ENCODE measurements around the gene B2M.
A peak's percentile ranks its signal among the peaks of the same experiment; 100 is the strongest.

The B2M gene

GRCh38 chr15:44711096-44711742, at the start of gene B2M, which contains the start of gene PATL2:
Gene B2M (plus strand): TSS chr15:44711517. CDS start chr15:44711547, 30 bp downstream.
Gene PATL2 (minus strand): TSS chr15:44711323. CDS start chr15:44676490, 34,833 bp downstream.
- H3K9ac ChIP-seq (ENCODE audit: low read length in 2 of 2) = peak within 1 kb of the TSS; percentile 97 to 98
- peaks cover 2% of the 10 kb centered on the region for H3K4me1 ChIP-seq (ENCODE audit: control insufficient read depth, insufficient read depth, low read length)
- H3K27ac ChIP-seq (ENCODE audit: low read length) = peak within 1 kb of the TSS; percentile 99
- peaks cover 4 to 10% of the 10 kb centered on the region in 2 donors for H3K36me3 ChIP-seq (ENCODE audit: control insufficient read depth in 2 of 2, insufficient read depth in 2 of 2, low read length in 2 of 2)
- H3K9me3 ChIP-seq (ENCODE audit: control insufficient read depth in 2 of 2, low read length in 2 of 2) = no peaks in the 10 kb centered on the region
- H3K4me3 ChIP-seq (ENCODE audit: low read length in 2 of 2) = peak within 1 kb of the TSS; percentile 94 to 98
- no peaks in the 10 kb centered on the region for H3K27me3 ChIP-seq (ENCODE audit: control insufficient read depth in 1 of 2, insufficient read depth in 2 of 2, low read length in 2 of 2)

GRCh38 chr15:44661576-44661975, 49.7 kb upstream of the B2M start:
- Histone ChIP-seq H3K27me3 (ENCODE audit: control insufficient read depth in 1 of 2, insufficient read depth in 2 of 2, low read length in 2 of 2) (no peaks in the 10 kb centered on the region), H3K36me3 (ENCODE audit: control insufficient read depth in 2 of 2, insufficient read depth in 2 of 2, low read length in 2 of 2) (peaks cover 11 to 12% of the 10 kb centered on the region in 2 donors), H3K4me3 (ENCODE audit: low read length in 2 of 2) (no peak overlapping the region), H3K9ac (ENCODE audit: low read length in 2 of 2) (no peak overlapping the region), H3K27ac (ENCODE audit: low read length) (no peak overlapping the region), H3K9me3 (ENCODE audit: control insufficient read depth in 2 of 2, low read length in 2 of 2) (no peaks in the 10 kb centered on the region), H3K4me1 (ENCODE audit: control insufficient read depth, insufficient read depth, low read length) (peaks cover 4% of the 10 kb centered on the region)

- H3K36me3 ChIP-seq (ENCODE audit: control insufficient read depth in 2 of 2, insufficient read depth in 2 of 2, low read length in 2 of 2) = peaks cover 5 to 6% of the 10 kb centered on the region in 2 donors
- H3K27ac ChIP-seq (ENCODE audit: low read length) = peak overlapping the region; percentile 91
- peaks cover 4% of the 10 kb centered on the region for H3K4me1 ChIP-seq (ENCODE audit: control insufficient read depth, insufficient read depth, low read length)
Observed at GRCh38 chr15:44662478-44663409, 48.6 kb upstream of the B2M start.

DNA sequence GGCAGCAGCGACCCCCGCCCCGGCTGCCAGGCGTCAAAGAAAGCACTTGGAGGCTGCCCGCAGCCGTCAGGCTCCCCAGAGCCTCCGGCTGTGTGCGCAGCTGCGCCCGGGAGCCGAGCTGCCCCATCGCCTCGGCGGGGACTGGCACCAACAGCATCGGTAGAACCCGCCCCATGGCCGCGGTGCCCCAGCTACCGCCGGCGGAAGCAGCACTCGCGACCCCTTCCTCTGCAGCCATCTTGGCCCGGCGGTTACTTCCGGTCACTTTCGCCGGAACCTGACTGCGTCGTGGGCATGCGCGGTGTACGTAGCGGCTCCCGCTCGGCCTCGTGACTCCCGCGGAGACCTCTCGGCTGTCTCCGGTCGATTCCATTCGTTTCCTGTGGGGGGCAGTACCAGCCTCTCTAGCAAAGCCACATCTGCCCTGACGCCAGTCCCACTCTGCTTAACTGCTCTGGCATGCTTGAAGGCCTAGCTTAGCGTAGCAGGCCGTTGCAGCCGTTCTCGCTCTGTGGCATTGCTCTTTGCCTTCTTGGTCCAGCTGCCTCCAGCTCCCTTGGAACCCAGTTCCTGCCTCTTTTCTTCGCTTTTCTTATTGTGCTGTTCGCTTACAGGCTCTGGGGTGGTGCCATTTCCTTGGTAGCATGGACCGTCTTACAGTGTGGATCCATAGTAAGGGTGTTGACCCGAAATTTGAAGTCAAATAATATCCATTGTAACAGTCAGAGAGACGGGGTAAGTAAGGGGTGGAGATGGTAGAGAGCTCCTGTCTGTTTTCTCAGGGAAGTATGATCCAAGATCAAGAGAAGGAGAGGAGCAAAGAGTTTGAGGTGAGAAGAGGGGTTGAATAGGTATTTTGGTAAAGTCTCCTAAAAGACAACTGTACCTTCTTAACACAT, 47.7 kb upstream of the B2M start, which contains the start of gene SPG11:
Gene SPG11, minus strand, starts transcription at position 253 of the 899 bp plus-strand sequence. Its CDS starts 15 bp downstream, at position 238.
- Histone ChIP-seq H3K36me3 (ENCODE audit: control insufficient read depth in 2 of 2, insufficient read depth in 2 of 2, low read length in 2 of 2) (peaks cover 5 to 6% of the 10 kb centered on the region in 2 donors), H3K9me3 (ENCODE audit: control insufficient read depth in 2 of 2, low read length in 2 of 2) (no peaks in the 10 kb centered on the region), H3K9ac (ENCODE audit: low read length in 2 of 2) (peak within 1 kb of the TSS; percentile 87 to 94), H3K27ac (ENCODE audit: low read length) (peak within 1 kb of the TSS; percentile 91), H3K4me3 (ENCODE audit: low read length in 2 of 2) (peak within 1 kb of the TSS; percentile 93 to 94), H3K27me3 (ENCODE audit: control insufficient read depth in 1 of 2, insufficient read depth in 2 of 2, low read length in 2 of 2) (no peaks in the 10 kb centered on the region), H3K4me1 (ENCODE audit: control insufficient read depth, insufficient read depth, low read length) (peaks cover 4% of the 10 kb centered on the region)

More at GRCh38 chr15:44662478-44663409, 48.6 kb upstream of the B2M start:
- H3K4me3 ChIP-seq (ENCODE audit: low read length in 2 of 2) = peak overlapping the region; percentile 93 to 94
- no peaks in the 10 kb centered on the region for H3K9me3 ChIP-seq (ENCODE audit: control insufficient read depth in 2 of 2, low read length in 2 of 2)
- H3K27me3 ChIP-seq (ENCODE audit: control insufficient read depth in 1 of 2, insufficient read depth in 2 of 2, low read length in 2 of 2) = no peaks in the 10 kb centered on the region
- peak overlapping the region; percentile 87 to 94 for H3K9ac ChIP-seq (ENCODE audit: low read length in 2 of 2)

DNA sequence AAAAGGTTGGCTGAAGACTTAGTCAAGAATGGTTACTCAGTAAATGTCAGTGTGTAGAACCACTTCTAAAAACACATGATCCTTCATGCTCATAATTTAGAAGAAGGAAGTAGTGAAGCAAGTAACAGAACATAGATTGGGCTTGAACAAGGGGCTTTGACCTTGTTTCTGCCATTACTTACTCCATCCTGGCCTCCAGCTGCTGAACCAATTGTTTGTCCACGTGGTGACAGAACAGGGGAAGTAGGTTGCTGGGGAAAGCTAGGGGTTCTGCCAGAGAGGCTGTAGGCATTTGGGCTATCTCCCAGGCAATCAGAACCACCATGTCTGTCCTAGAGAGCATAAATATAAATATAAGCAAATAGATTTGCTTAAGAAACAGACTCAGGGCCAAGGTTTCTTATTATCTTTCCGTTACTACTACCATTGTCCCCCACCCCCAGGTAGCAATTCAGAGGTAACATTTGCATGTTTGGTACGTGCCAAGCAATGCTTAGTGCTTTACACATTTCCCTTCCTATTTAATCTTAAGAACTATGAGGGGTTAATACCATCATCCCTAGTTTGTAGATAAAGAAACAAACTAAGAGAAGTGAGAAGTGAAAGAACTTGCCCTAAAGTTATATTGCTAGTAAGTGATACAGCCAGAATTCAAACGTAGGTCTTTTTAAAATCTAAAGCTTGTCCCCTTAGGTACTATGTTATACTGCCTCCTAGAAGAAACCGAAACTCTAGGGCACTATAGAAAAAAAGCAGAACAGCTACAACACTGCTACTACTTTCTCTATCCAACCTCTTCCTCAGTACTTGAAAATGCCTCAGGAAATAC, 44.9 kb upstream of the B2M start:
- peaks cover 0 to 5% of the 10 kb centered on the region in 2 donors for H3K27me3 ChIP-seq (ENCODE audit: control insufficient read depth in 1 of 2, insufficient read depth in 2 of 2, low read length in 2 of 2)
- no peaks in the 10 kb centered on the region for H3K9me3 ChIP-seq (ENCODE audit: control insufficient read depth in 2 of 2, low read length in 2 of 2)
- H3K36me3 ChIP-seq (ENCODE audit: control insufficient read depth in 2 of 2, insufficient read depth in 2 of 2, low read length in 2 of 2) = no peaks in the 10 kb centered on the region
- H3K9ac ChIP-seq (ENCODE audit: low read length in 2 of 2) = no peak overlapping the region
- no peak overlapping the region for H3K27ac ChIP-seq (ENCODE audit: low read length)
- H3K4me1 ChIP-seq (ENCODE audit: control insufficient read depth, insufficient read depth, low read length) = peaks cover 4% of the 10 kb centered on the region
- H3K4me3 ChIP-seq (ENCODE audit: low read length in 2 of 2) = no peak overlapping the region

DNA sequence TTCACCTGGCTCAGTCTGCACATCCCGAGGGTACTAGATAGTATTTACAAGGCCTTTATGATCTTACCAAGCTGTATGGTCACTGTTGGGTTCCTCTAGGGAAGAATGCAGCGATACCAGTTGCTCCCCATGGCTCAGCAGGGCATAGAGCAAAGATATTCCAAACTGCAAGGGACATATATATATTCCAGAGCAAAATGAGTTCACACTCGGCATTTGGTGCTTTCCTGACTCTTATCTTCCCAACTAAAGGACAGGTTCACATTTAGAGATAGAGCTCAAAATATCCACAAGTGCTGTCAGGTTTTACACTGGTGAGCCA, 44.3 kb upstream of the B2M start:
- Histone ChIP-seq H3K27ac (ENCODE audit: low read length) (no peak overlapping the region), H3K4me1 (ENCODE audit: control insufficient read depth, insufficient read depth, low read length) (peaks cover 4% of the 10 kb centered on the region), H3K9ac (ENCODE audit: low read length in 2 of 2) (no peak overlapping the region), H3K9me3 (ENCODE audit: control insufficient read depth in 2 of 2, low read length in 2 of 2) (no peaks in the 10 kb centered on the region), H3K36me3 (ENCODE audit: control insufficient read depth in 2 of 2, insufficient read depth in 2 of 2, low read length in 2 of 2) (no peaks in the 10 kb centered on the region), H3K27me3 (ENCODE audit: control insufficient read depth in 1 of 2, insufficient read depth in 2 of 2, low read length in 2 of 2) (peaks cover 0 to 5% of the 10 kb centered on the region in 2 donors), H3K4me3 (ENCODE audit: low read length in 2 of 2) (no peak overlapping the region)

- H3K9me3 ChIP-seq (ENCODE audit: control insufficient read depth in 2 of 2, low read length in 2 of 2) = no peaks in the 10 kb centered on the region
- no peak overlapping the region for H3K27ac ChIP-seq (ENCODE audit: low read length)
- no peaks in the 10 kb centered on the region for H3K36me3 ChIP-seq (ENCODE audit: control insufficient read depth in 2 of 2, insufficient read depth in 2 of 2, low read length in 2 of 2)
- H3K4me1 ChIP-seq (ENCODE audit: control insufficient read depth, insufficient read depth, low read length) = peaks cover 2% of the 10 kb centered on the region
- no peak overlapping the region for H3K9ac ChIP-seq (ENCODE audit: low read length in 2 of 2)
- H3K4me3 ChIP-seq (ENCODE audit: low read length in 2 of 2) = no peak overlapping the region
- peaks cover 0 to 5% of the 10 kb centered on the region in 2 donors for H3K27me3 ChIP-seq (ENCODE audit: control insufficient read depth in 1 of 2, insufficient read depth in 2 of 2, low read length in 2 of 2)
Observed at GRCh38 chr15:44668921-44669320, 42.4 kb upstream of the B2M start.

GRCh38 chr15:44670087-44670950, 41.0 kb upstream of the B2M start:
- H3K27me3 ChIP-seq (ENCODE audit: control insufficient read depth in 1 of 2, insufficient read depth in 2 of 2, low read length in 2 of 2) = peaks cover 0 to 5% of the 10 kb centered on the region in 2 donors
- no peaks in the 10 kb centered on the region for H3K4me1 ChIP-seq (ENCODE audit: control insufficient read depth, insufficient read depth, low read length)
- H3K9ac ChIP-seq (ENCODE audit: low read length in 2 of 2) = no peak overlapping the region
- H3K27ac ChIP-seq (ENCODE audit: low read length) = no peak overlapping the region
- H3K36me3 ChIP-seq (ENCODE audit: control insufficient read depth in 2 of 2, insufficient read depth in 2 of 2, low read length in 2 of 2) = no peaks in the 10 kb centered on the region
- no peak overlapping the region for H3K4me3 ChIP-seq (ENCODE audit: low read length in 2 of 2)
- H3K9me3 ChIP-seq (ENCODE audit: control insufficient read depth in 2 of 2, low read length in 2 of 2) = no peaks in the 10 kb centered on the region

GRCh38 chr15:44673639-44674038, 37.7 kb upstream of the B2M start:
- H3K9me3 ChIP-seq (ENCODE audit: control insufficient read depth in 2 of 2, low read length in 2 of 2) = no peaks in the 10 kb centered on the region
- H3K9ac ChIP-seq (ENCODE audit: low read length in 2 of 2) = no peak overlapping the region
- no peaks in the 10 kb centered on the region for H3K4me1 ChIP-seq (ENCODE audit: control insufficient read depth, insufficient read depth, low read length)
- no peak overlapping the region for H3K27ac ChIP-seq (ENCODE audit: low read length)
- no peak overlapping the region for H3K4me3 ChIP-seq (ENCODE audit: low read length in 2 of 2)
- peaks cover 0 to 5% of the 10 kb centered on the region in 2 donors for H3K27me3 ChIP-seq (ENCODE audit: control insufficient read depth in 1 of 2, insufficient read depth in 2 of 2, low read length in 2 of 2)
- no peaks in the 10 kb centered on the region for H3K36me3 ChIP-seq (ENCODE audit: control insufficient read depth in 2 of 2, insufficient read depth in 2 of 2, low read length in 2 of 2)

All from stomach smooth muscle (tissue), 2 donors.